Endothelial cell of umbilical vein (primary cell): ENCODE data around the gene SMC1B. TPM values are rescaled to one million over a fixed set of nuclear protein-coding genes. Genes with fewer than 3 reads are reported as not detected.

Source experiments
- BruUV-seq: library from RNA; stranded (reverse); fragments of 400-500 nt; replicated peaks from 2 replicates; lab custom pipeline; 2021; lab: Mats Ljungman, UMichigan
- CTCF ChIA-PET: fragments of 300-600, 350-600 bp; sonication (Branson Sonifier 250); formaldehyde crosslinking; loops from one replicate; lab custom pipeline; 2021; ENCODE audit warnings: antibody characterized with exemption, inconsistent platforms; lab: Charles Lee
- POLR2A ChIA-PET: fragments of 300-600, 350-600 bp; sonication (Branson Sonifier 250); formaldehyde crosslinking; loops from one replicate; lab custom pipeline; 2021; ENCODE audit warnings: antibody characterized with exemption, inconsistent platforms; lab: Charles Lee
- DNase-seq: peaks from one replicate; pipeline ENCODE4 v3.0.0-alpha.2; 2011; ENCODE audit warnings: low read depth, low spot score
- FAIRE-seq: peaks from 2 replicates; lab custom pipeline; 2011; peaks lifted over from hg19 to GRCh38; lab: Jason Lieb, UNC
- H2AFZ ChIP-seq: 2 replicates; pipeline ENCODE4 v1.6.0; 2012; ENCODE audit warnings: low read depth, low read length, control low read depth, inconsistent platforms
- H3K27ac ChIP-seq: 2 replicates; pipeline ENCODE4 v1.5.1; 2011; ENCODE audit warnings: low read depth, mild to moderate bottlenecking, control low read depth, low read length, moderate library complexity; ENCODE audit not compliant: insufficient read depth
- H3K27me3 ChIP-seq, 2 experiments: 2 replicates each; pipeline versions ENCODE4 v1.6.0 to v1.6.1; 2011; ENCODE audit warnings: low read length in 2 of 2, mixed read lengths in 1 of 2; ENCODE audit not compliant: control insufficient read depth in 2 of 2, insufficient read depth in 2 of 2
- H3K36me3 ChIP-seq, 2 experiments: 2 replicates in 1 of 2; 3 replicates in 1 of 2; pipeline ENCODE4 v1.5.1; 2011; ENCODE audit warnings: low read length in 2 of 2, mild to moderate bottlenecking in 1 of 2, moderate library complexity in 1 of 2; ENCODE audit not compliant: control insufficient read depth in 2 of 2, insufficient read depth in 2 of 2; ENCODE audit errors: extremely low read depth in 1 of 2
- H3K4me1 ChIP-seq: 3 replicates; pipeline ENCODE4 v1.5.1; 2011; ENCODE audit warnings: mild to moderate bottlenecking, low read length; ENCODE audit not compliant: control insufficient read depth, insufficient read depth; ENCODE audit errors: extremely low read depth
- H3K4me2 ChIP-seq: 2 replicates; pipeline ENCODE4 v1.6.1; 2011; ENCODE audit warnings: low read length, control low read depth, mixed read lengths; ENCODE audit not compliant: insufficient read depth
- H3K4me3 ChIP-seq, 3 experiments: fragments of 200-600 bp in 1 of 3; sonication (generic), shearing (Covaris generic) in 1 of 3; replicated peaks in 1 of 3; 2 replicates each; pipeline ENCODE4 v1.5.1; 2011 to 2016; ENCODE audit warnings: control low read depth in 3 of 3, low read length in 3 of 3, mild to moderate bottlenecking in 2 of 3, inconsistent platforms in 1 of 3, low read depth in 1 of 3, moderate library complexity in 1 of 3; ENCODE audit not compliant: insufficient read depth in 1 of 3
- H3K79me2 ChIP-seq: 2 replicates; pipeline ENCODE4 v1.6.0; 2012; ENCODE audit warnings: low read length, inconsistent platforms; ENCODE audit not compliant: control insufficient read depth, insufficient read depth
- H3K9ac ChIP-seq: replicated peaks from 2 replicates; pipeline ENCODE3; 2011; ENCODE audit warnings: low read length, control low read depth; ENCODE audit not compliant: insufficient read depth; ENCODE audit errors: extremely low read depth
- H3K9me1 ChIP-seq: replicated peaks from 3 replicates; pipeline ENCODE4 v1.6.0; 2011; ENCODE audit warnings: mild to moderate bottlenecking, low read length; ENCODE audit not compliant: control insufficient read depth, insufficient read depth; ENCODE audit errors: extremely low read depth
- H3K9me3 ChIP-seq: replicated peaks from 2 replicates; pipeline ENCODE4 v1.5.1; 2012; ENCODE audit warnings: low read length, inconsistent platforms; ENCODE audit not compliant: control insufficient read depth, insufficient read depth
- H4K20me1 ChIP-seq: replicated peaks from 2 replicates; pipeline ENCODE3; 2011; ENCODE audit warnings: mild to moderate bottlenecking, low read length; ENCODE audit not compliant: control insufficient read depth, insufficient read depth; ENCODE audit errors: extremely low read depth
- CTCF ChIP-seq, 2 donors: IDR thresholded peaks; 1 replicate in 1 of 2; 2 replicates in 1 of 2; pipeline ENCODE4 v1.5.1; 2011; ENCODE audit warnings: low read length in 2 of 2, mild to moderate bottlenecking in 2 of 2, moderate library complexity in 2 of 2, control low read depth in 1 of 2, inconsistent platforms in 1 of 2, low read depth in 1 of 2; ENCODE audit not compliant: insufficient read depth in 1 of 2; ENCODE audit errors: extremely low read depth in 1 of 2
- EZH2 ChIP-seq: IDR thresholded peaks from 2 replicates; pipeline ENCODE4 v1.6.1; 2012; ENCODE audit warnings: borderline replicate concordance, low read depth, mild to moderate bottlenecking, moderate library complexity, low read length, inconsistent platforms; ENCODE audit not compliant: severe bottlenecking
- FOS ChIP-seq: IDR thresholded peaks from 2 replicates; pipeline ENCODE4 v1.6.1; 2011; ENCODE audit warnings: mild to moderate bottlenecking, low read length, moderate library complexity, borderline replicate concordance; ENCODE audit not compliant: insufficient read depth
- GATA2 ChIP-seq: IDR thresholded peaks from 2 replicates; pipeline ENCODE4 v1.7.0; 2011; ENCODE audit warnings: low read depth, mild to moderate bottlenecking, moderate library complexity, mixed read lengths, low read length; ENCODE audit not compliant: insufficient read length, insufficient read depth
- JUN ChIP-seq: IDR thresholded peaks from 2 replicates; pipeline ENCODE4 v1.6.1; 2011; ENCODE audit warnings: borderline replicate concordance, low read depth; ENCODE audit not compliant: insufficient read length, insufficient read depth
- MAX ChIP-seq: IDR thresholded peaks from 2 replicates; pipeline ENCODE4 v1.6.1; 2011; ENCODE audit not compliant: insufficient read depth, insufficient read length
- MYC ChIP-seq: IDR thresholded peaks from one replicate; pipeline ENCODE4 v1.6.1; 2011; ENCODE audit warnings: mild to moderate bottlenecking, low read depth, low read length
- POLR2A ChIP-seq: IDR thresholded peaks from 2 replicates; pipeline ENCODE4 v1.6.1; 2012; ENCODE audit warnings: low read depth, mild to moderate bottlenecking, control low read depth, low read length
- POLR2AphosphoS5 ChIP-seq: IDR thresholded peaks from 2 replicates; pipeline ENCODE4 v1.6.1; 2012; ENCODE audit warnings: low read depth, mild to moderate bottlenecking, control low read depth, low read length, moderate library complexity; ENCODE audit not compliant: insufficient read depth
- dilution Hi-C: fragments of 300-500 bp; cut with MboI; formaldehyde crosslinking; loops from one replicate; pipeline ENCODE4 v1.15.0; 2019; ENCODE audit warnings: low sequenced_read_pairs; ENCODE audit not compliant: extremely low pct_ligation_motif_present
- intact Hi-C: fragments of 100-400 bp; cut with micrococcal nuclease; formaldehyde crosslinking; loops from one replicate; pipeline ENCODE4 v1.10.0; 2022
- polyA plus RNA-seq, 4 experiments: library from polyadenylated mRNA; depleted of rRNA in 3 of 4; stranded (reverse) in 3 of 4; unstranded in 1 of 4; fragments of >200 nt; gene quantifications; 2 replicates each; pipeline versions ENCODE4 v1.2.1 to v1.2.3, GENCODE V29; 2011 to 2012; ENCODE audit warnings: missing spikeins in 1 of 4
- total RNA-seq: library from RNA; stranded (reverse); gene quantifications from 2 replicates; pipeline ENCODE4 v1.2.3, GENCODE V29; 2021

The SMC1B gene
- total and polyA plus RNA-seq, 2 donors (not counting 3 experiments of a cell fraction or from before 2014, with no cell fraction given) = 0.07 TPM; not detected in 1

- no TSS peak for BruUV-seq
- POLR2A ChIA-PET = no interaction called here
Observed at GRCh38 chr22:45455621-45456020, 42.2 kb upstream of the SMC1B start.

More at GRCh38 chr22:45455621-45456020, 42.2 kb upstream of the SMC1B start:
- Histone ChIP-seq H2AFZ (no peak overlapping the region), H3K79me2 (no peaks in the 10 kb centered on the region), H3K9ac (no peak overlapping the region), H3K9me1 (no peaks in the 10 kb centered on the region), H3K4me3 (no peak overlapping the region), H3K4me2 (no peak overlapping the region), H3K36me3 (no peaks in the 10 kb centered on the region), H3K27me3 (peaks cover 2% of the 10 kb centered on the region in 2 experiments), H4K20me1 (no peaks in the 10 kb centered on the region), H3K27ac (no peak overlapping the region), H3K9me3 (no peaks in the 10 kb centered on the region), H3K4me1 (no peaks in the 10 kb centered on the region)
- dilution Hi-C loops = no loop called here
- FAIRE-seq = no peak
- CTCF ChIA-PET = no interaction called here
- TF ChIP-seq GATA2 (no peak), EZH2 (no peak), POLR2AphosphoS5 (no peak), MAX (no peak), POLR2A (no peak), CTCF (IDR thresholded peaks at IDR 0.05; ENCODE audit: extremely low read depth in 1 of 2, insufficient read depth in 1 of 2, low read depth in 1 of 2, low read length in 2 of 2) (no peak), FOS (no peak), JUN (no peak), MYC (no peak)
- intact Hi-C loops = no loop called here
- no peak for DNase-seq
